ENCODE data around the gene CTBP2. TPM values are rescaled to one million over a fixed set of nuclear protein-coding genes. Genes with fewer than 3 reads are reported as not detected.

Gene CTBP2
- total and polyA plus RNA-seq, 10 of the 15 experiments (the other 5 are each of a cell fraction or from before 2014, with no cell fraction given): 0.02 to 0.72 (median 0.06) TPM; not detected in 2

GRCh38 chr10:125105706-125106255 lies 54.6 kb downstream of the CTBP2 start (continued):
- TF ChIP-seq JUNB (IDR thresholded peaks at IDR 0.05) (no peak), MTA2 (IDR thresholded peaks at IDR 0.05; ENCODE audit: low read depth) (no peak), NFYB (IDR thresholded peaks at IDR 0.05; ENCODE audit: insufficient read depth, low read depth, low read length) (no peak), KDM1A (IDR thresholded peaks at IDR 0.05; ENCODE audit: borderline replicate concordance) (no peak), SIN3A (IDR thresholded peaks at IDR 0.05; ENCODE audit: low read depth, low read length) (no peak), EED (IDR thresholded peaks at IDR 0.05; ENCODE audit: low read depth) (no peak), FOXK2 (IDR thresholded peaks at IDR 0.05) (no peak), ATF7 (IDR thresholded peaks at IDR 0.05; ENCODE audit: low read depth) (no peak)

DNA sequence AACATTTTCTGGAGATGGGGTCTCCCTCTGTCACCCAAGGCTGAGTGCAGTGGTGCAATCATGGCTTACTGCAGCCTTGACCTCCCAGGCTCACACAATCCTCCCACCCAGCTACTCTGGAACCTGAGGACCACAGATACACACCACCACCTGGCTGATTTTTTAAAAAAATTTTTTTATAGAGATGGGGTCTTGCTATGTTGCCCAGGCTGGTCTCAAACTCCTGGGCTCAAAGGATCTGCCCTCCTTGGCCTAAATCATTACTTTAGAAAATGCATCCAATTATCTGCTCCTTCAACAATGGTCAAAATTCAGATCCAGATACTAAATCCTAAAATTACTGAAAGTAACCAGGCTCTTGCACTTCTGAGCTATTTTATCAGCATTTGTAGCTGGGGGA lies 55.2 kb downstream of the CTBP2 start:
- Histone ChIP-seq H3K27me3 (replicated peaks in 1 of 2; ENCODE audit: control insufficient read depth in 2 of 2, insufficient read depth in 2 of 2, low read length in 1 of 2) (no peaks in the 10 kb centered on the region; a peak in 1 of 4 replicates), H3K4me1 (ENCODE audit: control insufficient read depth, insufficient read depth, low read length) (no peaks in the 10 kb centered on the region), H3K9me3 (replicated peaks; ENCODE audit: control insufficient read depth, insufficient read depth, low read length) (peaks cover 2% of the 10 kb centered on the region; the same call in 1 of the 3 replicates), H3K9ac (ENCODE audit: control insufficient read depth, insufficient read depth, low read length) (no peak overlapping the region), H3K36me3 (ENCODE audit: control insufficient read depth in 2 of 2, insufficient read depth in 2 of 2, low read length in 1 of 2) (no peaks in the 10 kb centered on the region), H2AFZ (ENCODE audit: control insufficient read depth, low read depth, low read length) (no peak overlapping the region), H3K4me3 (no peak overlapping the region), H3K79me2 (ENCODE audit: control insufficient read depth, insufficient read depth, low read length) (no peaks in the 10 kb centered on the region), H3K27ac (ENCODE audit: control insufficient read depth, insufficient read depth) (no peak overlapping the region), H3K4me2 (ENCODE audit: control insufficient read depth, insufficient read depth) (no peak overlapping the region), H4K20me1 (ENCODE audit: control insufficient read depth, insufficient read depth) (peaks cover 4% of the 10 kb centered on the region; the same call in 1 of the 2 replicates)
- in situ Hi-C loops (cut with MboI) (no loop called here), intact Hi-C loops (cut with micrococcal nuclease; ENCODE audit: unreplicated experiment) (no loop called here)
- FAIRE-seq (no peak), ATAC-seq (no peak), DNase-seq (ENCODE audit: low read depth, low spot score) (no peak)
- no TSS peak for BruUV-seq (replicated peaks)
- ChIA-PET RAD21 (ENCODE audit: unreplicated experiment) (interaction anchor here (1.6 kb wide), 1 partner anchor 112 kb away, joined by 3 read pairs; no protein-coding TSS in a partner anchor), SMC1A (ENCODE audit: uncharacterized antibody, unreplicated experiment) (no interaction called here), CTCF (interaction anchor here (0.7 kb wide), 1 partner anchor 822 kb away, joined by 3 read pairs; no protein-coding TSS in a partner anchor), POLR2A (no interaction called here)
- TF ChIP-seq JUNB (IDR thresholded peaks at IDR 0.05) (no peak), ZNF687 (IDR thresholded peaks at IDR 0.05) (no peak), ZNF274 (IDR thresholded peaks at IDR 0.05; ENCODE audit: insufficient read depth, insufficient read length) (no peak), RCOR1 (conservative IDR thresholded peaks at IDR 0.05; ENCODE audit: low read depth, low read length) (no peak), NFYA (IDR thresholded peaks at IDR 0.05; ENCODE audit: borderline replicate concordance, low read depth, low read length) (no peak), MYC (IDR thresholded peaks at IDR 0.05; ENCODE audit: insufficient read depth, insufficient read length, insufficient replicate concordance, low read length, severe bottlenecking) (no peak), LARP7 (IDR thresholded peaks at IDR 0.05) (no peak), CBX3 (IDR thresholded peaks at IDR 0.05; ENCODE audit: borderline replicate concordance, low read depth) (no peak), JUND (IDR thresholded peaks at IDR 0.05; ENCODE audit: low read depth, low read length) (no peak), NBN (IDR thresholded peaks at IDR 0.05) (no peak), BACH1 (IDR thresholded peaks at IDR 0.05; ENCODE audit: borderline replicate concordance) (no peak), FOXK2 (IDR thresholded peaks at IDR 0.05) (no peak)
- TF ChIP-seq, protein P1, sequence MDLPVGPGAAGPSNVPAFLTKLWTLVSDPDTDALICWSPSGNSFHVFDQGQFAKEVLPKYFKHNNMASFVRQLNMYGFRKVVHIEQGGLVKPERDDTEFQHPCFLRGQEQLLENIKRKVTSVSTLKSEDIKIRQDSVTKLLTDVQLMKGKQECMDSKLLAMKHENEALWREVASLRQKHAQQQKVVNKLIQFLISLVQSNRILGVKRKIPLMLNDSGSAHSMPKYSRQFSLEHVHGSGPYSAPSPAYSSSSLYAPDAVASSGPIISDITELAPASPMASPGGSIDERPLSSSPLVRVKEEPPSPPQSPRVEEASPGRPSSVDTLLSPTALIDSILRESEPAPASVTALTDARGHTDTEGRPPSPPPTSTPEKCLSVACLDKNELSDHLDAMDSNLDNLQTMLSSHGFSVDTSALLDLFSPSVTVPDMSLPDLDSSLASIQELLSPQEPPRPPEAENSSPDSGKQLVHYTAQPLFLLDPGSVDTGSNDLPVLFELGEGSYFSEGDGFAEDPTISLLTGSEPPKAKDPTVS (IDR thresholded peaks at IDR 0.05; ENCODE audit: low read depth, low read length): no peak

Data from GM12878 (cell line).